Omental fat pad (tissue), 4 donors: ENCODE measurements around the gene PRTFDC1. TPM values are rescaled to one million over a fixed set of nuclear protein-coding genes. Genes with fewer than 3 reads are reported as not detected.

ENCODE experiments used
- ATAC-seq: fragments of 150-250 bp; one replicate; pipeline ENCODE4 v1.9.1; 2016; ENCODE audit warnings: mild to moderate bottlenecking, moderate library complexity; ENCODE audit not compliant: low FRiP score
- DNase-seq: peaks from one replicate; pipeline ENCODE4 v3.0.0-alpha.2; 2019; ENCODE audit warnings: low spot score
- CTCF ChIP-seq, 3 donors: fragments of 450-650 bp; IDR thresholded peaks; one replicate each; pipeline ENCODE4 v1.5.1; 2016 to 2017; ENCODE audit warnings: antibody characterized with exemption in 3 of 3, mild to moderate bottlenecking in 3 of 3, moderate library complexity in 2 of 3
- total RNA-seq, 4 donors: library from RNA; depleted of rRNA; stranded (reverse); fragments of >200 nt; gene quantifications; one replicate each; pipeline ENCODE4 v1.1.0, GENCODE V29; 2016

The PRTFDC1 gene
- total RNA-seq = 1 to 10 TPM; 1.4 to 5.4 (median 2.5) TPM

- TF ChIP-seq CTCF (IDR thresholded peaks at IDR 0.05) = no peak
- ATAC-seq = peak; percentile 24
- DNase-seq = no peak
These were observed at the start of gene PRTFDC1 for GRCh38 chr10:24952143-24952706. Gene PRTFDC1, minus strand, starts transcription at chr10:24952606. Its CDS starts 31 bp downstream, at chr10:24952575.

GRCh38 chr10:24998044-24998443 lies 45.6 kb upstream of the PRTFDC1 start:
- no peak for TF ChIP-seq CTCF (IDR thresholded peaks at IDR 0.05)
- ATAC-seq = no peak

GRCh38 chr10:24995072-24995471 lies 42.7 kb upstream of the PRTFDC1 start:
- no peak for ATAC-seq
- TF ChIP-seq CTCF (IDR thresholded peaks at IDR 0.05) = no peak

More at GRCh38 chr10:24998044-24998443, 45.6 kb upstream of the PRTFDC1 start:
- no peak for DNase-seq

GRCh38 chr10:24993237-24993958 lies 41.0 kb upstream of the PRTFDC1 start:
- TF ChIP-seq CTCF (IDR thresholded peaks at IDR 0.05) = no peak
- DNase-seq = no peak

More at GRCh38 chr10:24995072-24995471, 42.7 kb upstream of the PRTFDC1 start:
- DNase-seq = no peak

DNA sequence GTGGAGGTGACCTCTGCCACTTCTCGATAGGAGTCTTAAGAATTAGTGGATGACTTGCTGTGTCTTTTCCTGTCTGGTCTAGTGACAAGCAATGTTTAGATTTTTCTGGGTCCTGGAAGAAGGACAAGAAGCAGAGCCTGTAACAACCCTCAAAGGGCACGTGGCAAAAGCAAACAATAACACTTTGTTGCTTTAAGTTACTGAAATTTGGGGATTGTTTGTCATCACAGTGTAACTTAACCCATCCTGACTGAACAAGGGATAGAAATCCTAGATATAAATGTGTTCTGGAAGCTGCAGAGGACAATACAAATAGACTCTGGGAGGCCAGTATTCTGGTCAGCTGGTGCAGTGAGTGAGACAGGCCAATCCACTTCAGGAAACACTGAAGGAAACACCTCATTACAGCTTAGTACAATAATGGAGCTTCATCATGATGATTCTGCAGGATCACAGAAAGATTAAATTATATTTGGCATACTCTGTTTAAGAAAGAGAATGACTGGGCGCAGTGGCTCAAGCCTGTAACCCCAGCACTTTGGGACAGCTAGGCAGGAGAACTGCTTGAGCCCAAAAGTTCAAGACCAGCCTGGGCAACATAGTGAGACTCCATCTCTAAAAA lies 40.2 kb upstream of the PRTFDC1 start:
- no peak for DNase-seq
- ATAC-seq = no peak
- TF ChIP-seq CTCF (IDR thresholded peaks at IDR 0.05) = no peak

More at GRCh38 chr10:24993237-24993958, 41.0 kb upstream of the PRTFDC1 start:
- no peak for ATAC-seq

- TF ChIP-seq CTCF (IDR thresholded peaks at IDR 0.05) = no peak
- no peak for ATAC-seq
- DNase-seq = no peak
These were observed 38.9 kb upstream of the PRTFDC1 start for GRCh38 chr10:24991298-24991697.
